Measurements from ENCODE around the gene KRTAP6-1.

- TF ChIP-seq CTCF (conservative IDR thresholded peaks at IDR 0.05) = no peak
- TF ChIP-seq EZH2 (IDR thresholded peaks at IDR 0.05; ENCODE audit: low read depth) = no peak
Observed at GRCh38 chr21:30612132-30612531, 1.6 kb downstream of the KRTAP6-1 start.
